Measurements from ENCODE around the gene CCDC51. TPM values are rescaled to one million over a fixed set of nuclear protein-coding genes. Genes with fewer than 3 reads are reported as not detected.

CCDC51 gene
- total RNA-seq, 1 donor from 2014 or later: 11.4 TPM

GRCh38 chr3:48467110-48467454 lies 27.2 kb upstream of the CCDC51 start:
- peak overlapping the region; percentile 66 for H3K4me3 ChIP-seq
- H3K27ac ChIP-seq: peak overlapping the region; percentile 100
- H3K9me3 ChIP-seq: no peaks in the 10 kb centered on the region
- intact Hi-C loops (cut with DNase I): no loop called here
- DNase-seq: no peak
- H3K4me1 ChIP-seq: peaks cover 62% of the 10 kb centered on the region
- no peaks in the 10 kb centered on the region for H3K27me3 ChIP-seq
- H3K36me3 ChIP-seq: peaks cover 36% of the 10 kb centered on the region
- no peak for ATAC-seq
- TF ChIP-seq, protein P1, sequence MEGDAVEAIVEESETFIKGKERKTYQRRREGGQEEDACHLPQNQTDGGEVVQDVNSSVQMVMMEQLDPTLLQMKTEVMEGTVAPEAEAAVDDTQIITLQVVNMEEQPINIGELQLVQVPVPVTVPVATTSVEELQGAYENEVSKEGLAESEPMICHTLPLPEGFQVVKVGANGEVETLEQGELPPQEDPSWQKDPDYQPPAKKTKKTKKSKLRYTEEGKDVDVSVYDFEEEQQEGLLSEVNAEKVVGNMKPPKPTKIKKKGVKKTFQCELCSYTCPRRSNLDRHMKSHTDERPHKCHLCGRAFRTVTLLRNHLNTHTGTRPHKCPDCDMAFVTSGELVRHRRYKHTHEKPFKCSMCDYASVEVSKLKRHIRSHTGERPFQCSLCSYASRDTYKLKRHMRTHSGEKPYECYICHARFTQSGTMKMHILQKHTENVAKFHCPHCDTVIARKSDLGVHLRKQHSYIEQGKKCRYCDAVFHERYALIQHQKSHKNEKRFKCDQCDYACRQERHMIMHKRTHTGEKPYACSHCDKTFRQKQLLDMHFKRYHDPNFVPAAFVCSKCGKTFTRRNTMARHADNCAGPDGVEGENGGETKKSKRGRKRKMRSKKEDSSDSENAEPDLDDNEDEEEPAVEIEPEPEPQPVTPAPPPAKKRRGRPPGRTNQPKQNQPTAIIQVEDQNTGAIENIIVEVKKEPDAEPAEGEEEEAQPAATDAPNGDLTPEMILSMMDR (IDR thresholded peaks at IDR 0.05): no peak

- Histone ChIP-seq H3K27me3 (no peaks in the 10 kb centered on the region), H3K36me3 (peaks cover 36% of the 10 kb centered on the region), H3K4me1 (peaks cover 57% of the 10 kb centered on the region), H3K4me3 (peak overlapping the region; percentile 66), H3K9me3 (no peaks in the 10 kb centered on the region), H3K27ac (peak overlapping the region; percentile 100)
- ATAC-seq (peak; percentile 22), DNase-seq (peak; percentile 68)
- intact Hi-C loops (cut with DNase I): no loop called here
- TF ChIP-seq, protein P1 (IDR thresholded peaks at IDR 0.05): no peak
Observed at GRCh38 chr3:48466386-48467109, 26.6 kb upstream of the CCDC51 start.

GRCh38 chr3:48465531-48466378 lies 25.8 kb upstream of the CCDC51 start:
- Histone ChIP-seq H3K27ac (peak overlapping the region; percentile 100), H3K4me3 (peak overlapping the region; percentile 66), H3K4me1 (peaks cover 49% of the 10 kb centered on the region), H3K36me3 (peaks cover 43% of the 10 kb centered on the region), H3K9me3 (no peaks in the 10 kb centered on the region), H3K27me3 (no peaks in the 10 kb centered on the region)
- DNase-seq (peak; percentile 95), ATAC-seq (peak; percentile 94)
- intact Hi-C loops (cut with DNase I): loop anchor here (2.0 kb wide), 1 partner anchor 83 kb away; no protein-coding TSS in a partner anchor
- TF ChIP-seq, protein P1 (IDR thresholded peaks at IDR 0.05): peak; percentile 70

GRCh38 chr3:48465237-48465530 lies 25.3 kb upstream of the CCDC51 start:
- intact Hi-C loops (cut with DNase I): loop anchor here (2.0 kb wide), 1 partner anchor 84 kb away; no protein-coding TSS in a partner anchor
- ATAC-seq: no peak
- H3K4me1 ChIP-seq: peaks cover 43% of the 10 kb centered on the region

GRCh38 chr3:48464713-48465221 lies 24.8 kb upstream of the CCDC51 start:
- H3K27ac ChIP-seq: peak overlapping the region; percentile 100
- intact Hi-C loops (cut with DNase I): loop anchor here (2.0 kb wide), 1 partner anchor 84 kb away; no protein-coding TSS in a partner anchor
- peaks cover 39% of the 10 kb centered on the region for H3K4me1 ChIP-seq
- no peaks in the 10 kb centered on the region for H3K27me3 ChIP-seq
- no peaks in the 10 kb centered on the region for H3K9me3 ChIP-seq
- no peak overlapping the region for H3K4me3 ChIP-seq
- TF ChIP-seq, protein P1 (IDR thresholded peaks at IDR 0.05): no peak
- DNase-seq (no peak), ATAC-seq (no peak)
- H3K36me3 ChIP-seq: peaks cover 49% of the 10 kb centered on the region

More at GRCh38 chr3:48465237-48465530, 25.3 kb upstream of the CCDC51 start:
- H3K4me3 ChIP-seq: no peak overlapping the region
- H3K36me3 ChIP-seq: peaks cover 49% of the 10 kb centered on the region
- peak overlapping the region; percentile 100 for H3K27ac ChIP-seq
- H3K9me3 ChIP-seq: no peaks in the 10 kb centered on the region
- no peak for DNase-seq
- TF ChIP-seq, protein P1 (IDR thresholded peaks at IDR 0.05): no peak
- H3K27me3 ChIP-seq: no peaks in the 10 kb centered on the region
